Measurements from ENCODE around the gene OR1D5.
A peak's percentile ranks its signal among the peaks of the same experiment; 100 is the strongest.
"Not testable (repeated sequence)": the region's sequence is repeated elsewhere in the genome, so short reads cannot be mapped to it uniquely, and the experiment has no call there.

Gene OR1D5

DNA sequence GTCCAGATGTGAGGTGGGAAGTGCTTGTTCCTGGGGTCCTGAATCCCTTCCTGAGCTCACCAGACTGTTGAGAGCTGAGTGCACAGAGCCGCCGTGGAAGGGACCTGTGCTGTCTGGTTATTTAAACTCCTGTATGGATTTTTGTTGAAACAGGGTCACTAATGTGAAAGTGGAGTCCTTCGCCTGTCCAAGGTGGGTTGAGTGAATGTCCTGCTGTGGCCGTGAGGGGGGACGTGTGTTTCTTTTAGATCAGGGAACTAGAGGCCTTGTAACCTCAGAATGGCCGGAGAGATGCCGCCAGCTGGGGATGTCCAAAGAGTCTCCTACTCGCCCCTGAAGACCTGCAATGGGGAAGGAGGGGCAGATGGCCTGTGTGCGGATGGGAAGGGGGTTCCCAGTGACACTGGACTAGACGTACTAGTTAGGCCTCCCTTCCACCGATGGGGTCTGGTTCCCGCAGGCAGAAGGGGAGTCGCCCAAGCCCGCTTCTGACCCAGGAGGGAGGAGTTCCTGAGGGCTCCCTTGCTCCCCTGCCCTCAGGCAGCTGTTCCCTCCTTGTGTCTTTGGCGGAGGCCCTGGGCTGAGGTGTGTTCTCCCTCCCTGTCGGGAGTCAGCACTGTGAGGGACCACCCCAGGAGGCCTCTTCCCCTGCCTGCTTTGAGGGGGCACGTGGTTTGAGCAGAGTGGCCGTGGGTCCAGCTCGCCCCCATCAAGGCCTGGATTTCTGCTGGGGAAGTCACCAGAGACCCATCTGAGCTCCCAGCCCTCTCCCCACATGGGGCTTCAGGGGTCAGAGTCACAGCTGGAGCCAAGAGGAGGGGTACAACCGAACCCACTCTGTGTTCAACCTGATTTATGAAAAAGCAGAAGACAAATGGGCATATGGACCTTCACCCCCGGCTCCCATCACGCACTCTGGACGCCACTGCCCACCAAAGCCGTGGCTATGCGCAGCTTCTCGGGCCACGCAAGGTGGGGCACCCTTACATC is 30.9 kb downstream of the OR1D5 start:
- no peak for DNase-seq (ENCODE audit: low read depth in 2 of 2)

DNA sequence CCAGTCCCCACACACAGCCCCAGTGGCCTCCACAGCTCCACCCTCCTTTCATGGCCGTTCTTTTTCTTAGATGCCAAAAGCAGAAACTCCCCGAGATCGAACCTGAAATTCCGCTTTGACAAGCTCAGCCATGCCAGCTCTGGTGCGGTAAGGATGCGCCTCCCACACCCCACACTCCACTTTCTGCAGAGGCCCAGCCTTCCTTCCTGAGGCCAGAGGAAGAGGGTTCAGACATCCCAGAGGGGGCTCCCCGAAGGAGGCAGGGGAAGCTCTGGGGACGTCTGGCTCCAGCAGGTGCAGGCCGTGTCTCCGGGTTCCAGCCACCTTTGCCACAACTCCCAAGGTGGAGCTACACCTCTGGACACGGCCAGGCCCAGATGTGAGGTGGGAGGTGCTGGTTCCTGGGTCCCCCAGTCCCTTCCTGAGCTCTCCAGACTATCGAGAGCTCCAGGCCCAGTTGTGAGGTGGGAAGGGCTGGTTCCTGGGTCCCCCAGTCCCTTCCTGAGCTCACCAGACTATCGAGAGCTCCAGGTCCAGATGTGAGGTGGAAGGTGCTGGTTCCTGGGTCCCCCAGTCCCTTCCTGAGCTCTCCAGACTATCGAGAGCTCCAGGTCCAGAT is 32.4 kb downstream of the OR1D5 start:
- not testable (repeated sequence) for DNase-seq (ENCODE audit: low read depth in 2 of 2)

DNA sequence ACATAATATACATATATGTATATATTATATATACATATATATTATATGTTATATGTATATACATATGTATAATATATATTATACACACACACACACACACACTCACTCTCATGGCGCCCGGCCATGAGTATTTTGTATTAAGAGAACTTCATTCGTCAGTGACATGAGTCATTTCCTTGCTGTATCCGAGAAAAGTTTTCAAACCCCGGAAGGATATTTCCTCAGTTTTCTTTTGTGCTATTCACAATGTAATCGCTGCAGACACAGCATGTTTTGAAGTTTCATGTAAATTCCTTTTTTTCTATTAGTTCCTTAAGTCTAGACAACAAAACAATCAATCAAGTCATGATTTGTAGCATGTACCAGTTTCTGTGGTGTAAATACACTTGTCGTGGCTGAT is 33.3 kb downstream of the OR1D5 start:
- no peak for DNase-seq (ENCODE audit: low read depth in 2 of 2)

DNA sequence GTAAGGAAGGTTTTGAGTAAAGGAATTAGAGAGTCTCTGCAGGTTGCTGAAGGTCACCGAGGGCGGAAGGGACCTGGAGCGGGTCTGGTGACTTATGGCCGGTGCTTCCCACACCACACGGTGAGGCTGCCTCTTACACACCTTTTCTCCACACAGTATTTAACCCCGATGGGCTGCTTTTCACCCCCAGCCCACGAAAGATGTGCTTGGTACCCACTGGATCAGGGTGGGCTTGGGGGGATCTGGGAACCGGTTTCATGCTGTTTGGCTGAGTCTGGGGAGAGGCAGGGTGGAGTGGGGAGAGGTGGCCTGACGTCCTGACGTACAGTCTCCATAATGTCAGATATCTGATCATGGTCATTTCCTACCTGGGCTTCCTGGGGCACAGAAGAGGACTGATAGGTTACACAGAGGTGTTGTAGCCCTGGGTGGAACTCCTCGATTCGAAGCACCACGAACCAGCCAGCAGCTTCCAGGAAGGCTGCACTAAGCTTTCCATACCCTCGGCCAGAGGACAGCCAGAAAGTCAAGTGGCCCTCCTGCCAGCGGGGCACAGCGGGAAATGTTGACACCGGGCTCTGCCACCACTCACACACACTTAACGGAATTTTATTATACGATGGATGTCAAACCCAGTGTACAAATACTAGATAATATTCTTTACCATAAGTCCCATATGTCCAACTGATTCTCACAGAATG is 34.0 kb downstream of the OR1D5 start:
- no peak for DNase-seq (ENCODE audit: low read depth in 2 of 2)

DNA sequence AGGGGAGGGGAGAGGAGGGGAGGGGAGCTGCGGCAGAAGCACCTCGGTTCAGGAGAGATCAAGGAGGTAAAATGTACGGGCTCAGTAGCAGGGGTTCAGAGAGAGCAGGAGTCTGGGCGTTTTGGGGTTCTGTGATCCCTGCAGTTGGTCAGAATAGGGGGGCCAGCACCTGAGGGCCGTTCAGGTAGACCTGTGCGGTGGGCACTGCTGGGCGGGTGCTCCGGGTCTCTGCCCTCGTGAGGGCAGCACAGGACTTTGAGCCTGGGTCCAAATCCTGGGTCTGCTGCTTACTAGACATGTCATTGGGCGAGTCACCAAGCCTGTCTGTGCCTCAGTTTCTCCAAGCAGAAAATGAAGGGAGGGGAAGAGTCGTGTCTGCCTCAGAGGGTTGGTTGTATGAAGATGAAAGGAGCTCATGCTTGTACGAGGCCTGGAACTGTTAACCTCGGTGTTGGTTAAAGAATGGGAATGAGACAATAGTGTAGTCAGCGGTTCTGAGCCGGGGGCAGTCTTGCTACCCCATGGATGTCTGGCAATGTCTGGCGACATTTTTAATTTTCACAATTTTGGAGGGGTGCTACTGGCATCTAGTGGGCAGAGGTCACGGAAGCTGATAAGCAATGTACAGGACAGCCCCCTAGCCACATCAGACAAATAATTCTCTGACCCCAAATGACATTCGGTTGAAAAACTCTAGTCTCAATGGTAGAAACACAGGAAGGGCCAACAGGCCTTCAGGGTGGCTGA is 35.4 kb downstream of the OR1D5 start:
- no peak for DNase-seq (ENCODE audit: low read depth in 2 of 2)

DNA sequence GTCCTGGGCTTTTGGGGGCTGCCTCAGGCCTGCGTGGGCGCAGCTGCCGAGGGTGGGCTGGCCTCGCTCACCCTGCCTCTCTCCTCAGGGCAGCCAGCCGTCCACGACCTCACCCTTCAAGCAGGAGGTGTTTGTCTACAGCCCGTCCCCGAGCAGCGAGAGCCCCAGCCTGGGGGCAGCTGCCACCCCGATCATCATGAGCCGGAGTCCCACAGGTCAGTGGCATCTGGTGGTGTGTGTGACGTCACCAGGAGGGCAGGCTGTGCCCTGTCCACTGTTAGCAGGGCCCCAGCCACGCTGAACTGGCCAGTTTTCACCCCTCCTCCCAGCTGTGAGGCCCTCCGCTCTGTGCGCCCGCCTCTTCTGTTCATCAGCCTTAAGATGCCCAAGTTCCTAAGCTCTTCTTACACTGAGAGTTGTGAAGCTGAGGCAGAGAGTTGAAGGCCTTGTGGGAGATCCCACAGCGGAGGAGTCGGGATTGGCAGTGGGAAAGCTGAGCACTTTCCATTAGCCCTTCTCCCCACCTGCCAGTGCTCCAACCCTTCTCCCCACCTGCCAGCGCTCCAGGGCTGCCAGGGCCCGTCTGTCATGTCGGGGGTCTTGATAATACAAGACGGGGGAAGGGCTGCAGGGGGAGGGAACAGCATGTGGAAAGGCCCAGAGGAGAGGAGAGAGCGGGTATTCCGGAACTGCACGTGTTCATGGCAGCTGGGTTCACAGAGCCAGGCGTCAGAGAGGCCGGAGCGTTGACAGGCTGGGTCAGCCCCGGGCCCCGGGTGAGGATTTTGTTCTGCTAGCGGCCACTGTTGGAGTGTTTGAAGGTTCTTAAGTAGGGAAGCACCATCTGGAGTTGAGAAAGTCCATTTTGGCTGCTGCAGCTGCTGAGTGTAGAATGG is 36.3 kb downstream of the OR1D5 start:
- no peak for DNase-seq (ENCODE audit: low read depth in 2 of 2)

DNA sequence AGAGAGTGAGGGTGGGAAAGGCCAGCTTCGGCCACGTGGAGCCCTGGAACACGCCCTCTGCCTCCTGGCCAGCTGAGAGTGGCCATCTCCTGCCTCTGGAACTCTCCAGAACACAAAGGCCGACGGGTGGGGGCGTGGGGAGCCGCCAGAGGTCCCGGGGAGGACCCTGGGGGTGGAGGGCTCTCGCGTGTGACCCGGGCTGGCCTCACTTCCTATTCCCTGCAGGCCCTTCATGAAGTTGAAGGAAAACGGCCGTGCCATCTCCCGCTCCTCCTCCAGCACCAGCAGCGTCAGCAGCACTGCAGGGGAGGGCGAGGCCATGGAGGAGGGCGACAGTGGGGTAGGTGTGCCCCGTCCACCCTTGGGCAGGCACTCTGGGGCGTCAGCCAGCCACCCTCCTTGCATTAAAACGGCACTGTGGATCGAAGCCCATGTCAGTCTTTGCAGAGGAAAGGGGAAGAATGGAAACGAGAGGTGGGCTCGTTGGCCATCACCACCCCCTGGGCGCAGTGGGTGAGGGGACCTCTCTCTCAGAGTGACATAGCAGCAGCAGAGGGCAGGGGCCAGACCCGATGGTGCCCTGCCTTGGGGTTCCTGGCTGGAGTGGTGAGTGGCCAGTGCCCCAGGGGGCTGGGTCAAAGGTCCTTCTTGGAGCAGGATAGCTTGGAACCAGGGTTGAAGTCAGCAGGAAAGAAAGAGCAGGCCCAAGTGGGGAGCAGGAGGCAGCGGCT is 37.1 kb downstream of the OR1D5 start:
- DNase-seq (ENCODE audit: low read depth in 2 of 2) = no peak

DNA sequence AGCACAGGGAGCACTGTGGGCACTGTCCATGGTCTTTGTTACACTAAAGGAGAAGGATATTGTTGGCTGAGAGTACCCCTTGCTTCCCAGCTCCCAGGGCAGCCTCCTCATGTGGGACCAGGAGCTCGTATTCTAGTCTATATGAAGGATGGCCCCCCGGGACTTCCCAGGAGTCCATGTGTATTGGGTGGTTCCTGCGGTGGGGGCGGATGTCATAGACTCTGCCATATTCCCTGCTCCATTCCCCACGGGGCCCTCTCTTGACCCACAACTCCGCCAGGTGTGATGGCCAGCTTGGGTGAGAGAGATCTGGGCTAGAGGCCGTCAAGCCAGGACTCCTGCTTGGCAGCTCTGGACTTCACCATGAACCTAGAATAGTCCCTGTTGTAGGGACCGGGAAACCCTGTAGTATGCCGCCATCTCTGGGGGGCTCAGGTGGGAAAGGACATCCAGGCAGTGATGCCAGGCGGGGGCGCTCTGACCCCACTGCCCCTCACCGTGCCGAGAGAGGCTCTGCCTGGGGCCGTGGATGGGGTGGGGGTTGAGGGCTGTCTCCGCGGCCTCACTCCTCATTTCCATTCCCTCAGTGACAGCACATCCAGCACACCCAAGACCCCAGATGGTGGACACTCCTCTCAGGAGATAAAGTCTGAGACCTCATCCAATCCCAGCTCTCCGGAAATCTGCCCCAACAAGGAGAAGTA is 37.8 kb downstream of the OR1D5 start:
- DNase-seq (ENCODE audit: low read depth in 2 of 2) = no peak

DNA sequence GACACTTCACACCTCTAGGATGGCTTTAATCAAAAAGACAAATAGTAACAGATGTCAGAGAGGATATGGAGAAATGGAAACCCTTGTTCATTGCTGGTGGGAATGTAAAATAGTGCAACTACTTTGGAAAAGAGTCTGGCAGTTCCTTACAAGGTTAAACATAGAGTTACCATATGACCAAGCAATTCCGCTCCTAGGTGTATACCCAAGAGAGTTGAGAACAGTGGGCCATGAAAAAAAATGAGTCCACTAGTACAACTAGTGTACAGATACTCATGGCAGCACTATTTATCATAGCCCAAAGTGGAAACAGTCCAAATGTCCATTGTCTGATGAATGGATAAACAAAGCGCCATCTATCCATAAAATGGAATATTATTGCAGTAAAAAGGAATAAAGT is 39.1 kb downstream of the OR1D5 start:
- DNase-seq (ENCODE audit: low read depth in 2 of 2) = no peak

DNA sequence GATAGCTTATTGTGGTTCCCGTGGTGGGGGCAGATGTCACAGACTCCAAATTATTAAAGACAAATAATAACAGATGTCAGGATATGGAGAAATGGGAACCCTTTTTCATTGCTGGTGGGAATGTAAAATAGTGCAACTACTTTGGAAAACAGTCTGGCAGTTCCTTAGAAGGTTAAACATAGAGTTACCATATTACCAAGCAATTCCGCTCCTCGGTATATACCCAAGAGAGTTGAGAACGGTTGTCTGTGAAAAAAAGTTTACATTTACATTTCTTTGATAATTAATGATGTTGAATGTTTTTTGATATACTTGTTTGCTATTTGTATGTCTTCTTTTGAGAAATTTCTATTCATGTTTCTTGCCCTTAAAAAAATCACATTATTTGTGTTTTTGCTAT is 41.2 kb downstream of the OR1D5 start:
- DNase-seq (ENCODE audit: low read depth in 2 of 2) = no peak

DNA sequence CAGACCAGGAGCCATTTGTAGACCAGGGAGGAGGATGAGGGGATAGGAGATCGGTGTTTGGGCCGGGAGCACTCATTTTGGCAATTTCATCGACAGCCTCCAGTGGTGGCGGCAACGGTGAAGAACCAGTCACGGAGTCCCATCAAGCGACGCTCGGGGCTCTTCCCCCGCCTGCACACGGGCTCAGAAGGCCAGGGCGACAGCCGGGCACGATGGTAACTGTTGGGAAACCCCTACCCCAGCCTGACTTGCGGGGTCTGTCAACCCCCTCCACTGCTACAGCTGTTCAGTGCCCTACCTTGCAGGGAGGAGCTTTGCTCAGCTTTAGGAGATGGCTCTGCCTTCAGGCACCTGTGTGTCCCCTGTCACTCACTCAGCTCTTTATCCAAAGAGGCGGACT is 43.0 kb downstream of the OR1D5 start:
- no peak for DNase-seq (ENCODE audit: low read depth in 2 of 2)

DNA sequence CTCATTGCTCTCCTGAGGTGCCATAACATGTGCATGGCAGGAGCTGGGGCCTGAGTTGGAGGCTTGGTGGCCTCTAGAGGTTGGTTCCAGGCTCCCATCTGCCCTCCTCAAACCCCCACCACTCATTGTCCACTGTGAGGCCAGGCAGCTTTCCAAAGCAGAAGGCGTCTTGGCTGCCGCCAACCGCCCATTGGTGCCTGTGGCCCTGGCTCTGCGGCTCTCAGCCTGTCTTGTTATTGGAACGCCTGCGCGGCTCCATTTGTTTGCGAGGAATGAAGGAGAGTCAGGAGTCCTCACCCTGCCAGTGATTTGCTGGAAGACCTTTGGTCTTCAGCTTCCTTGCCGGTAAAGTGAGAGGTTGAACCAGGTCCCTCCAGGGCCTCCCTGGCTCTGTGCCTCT is 43.6 kb downstream of the OR1D5 start:
- DNase-seq (ENCODE audit: low read depth in 2 of 2) = no peak

DNA sequence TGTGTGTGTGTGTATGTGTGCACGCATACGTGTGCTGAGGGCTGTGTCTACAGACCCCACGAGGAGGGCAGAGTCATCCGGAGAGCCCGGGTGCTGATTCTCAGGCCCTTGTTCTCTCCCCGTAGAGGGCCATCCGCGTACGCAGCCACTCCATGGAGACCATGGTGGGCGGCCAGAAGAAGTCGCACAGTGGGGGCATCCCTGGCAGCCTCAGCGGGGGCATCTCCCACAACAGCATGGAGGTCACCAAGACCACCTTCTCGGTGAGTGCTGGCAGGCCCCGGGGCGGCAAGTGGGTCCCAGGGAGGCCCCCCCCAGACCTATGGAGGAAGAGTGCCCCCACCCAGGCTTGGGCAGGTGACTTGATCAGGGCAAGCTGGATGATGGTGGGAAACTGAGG is 45.5 kb downstream of the OR1D5 start:
- DNase-seq (ENCODE audit: low read depth in 2 of 2) = no peak

DNA sequence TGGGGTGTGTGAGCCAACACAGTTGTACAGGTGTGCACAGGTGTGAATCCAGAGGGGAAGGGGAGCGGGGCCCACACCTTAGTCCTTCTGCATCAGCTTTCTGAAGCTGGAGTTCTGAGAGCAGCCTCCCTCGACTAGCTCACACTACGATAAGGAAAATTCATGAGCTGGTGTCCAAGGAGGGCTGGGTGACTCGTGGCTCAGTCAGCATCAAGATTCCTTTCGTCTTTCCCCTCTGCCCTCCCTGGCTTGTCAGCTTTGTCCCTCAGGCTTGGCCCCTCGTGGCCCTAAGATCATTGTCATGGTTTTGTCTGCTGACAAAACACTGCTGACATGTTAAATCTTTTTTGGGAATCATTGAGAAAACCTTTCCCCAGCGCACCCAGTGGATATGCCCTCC is 47.5 kb downstream of the OR1D5 start:
- DNase-seq (ENCODE audit: low read depth in 2 of 2) = no peak

DNA sequence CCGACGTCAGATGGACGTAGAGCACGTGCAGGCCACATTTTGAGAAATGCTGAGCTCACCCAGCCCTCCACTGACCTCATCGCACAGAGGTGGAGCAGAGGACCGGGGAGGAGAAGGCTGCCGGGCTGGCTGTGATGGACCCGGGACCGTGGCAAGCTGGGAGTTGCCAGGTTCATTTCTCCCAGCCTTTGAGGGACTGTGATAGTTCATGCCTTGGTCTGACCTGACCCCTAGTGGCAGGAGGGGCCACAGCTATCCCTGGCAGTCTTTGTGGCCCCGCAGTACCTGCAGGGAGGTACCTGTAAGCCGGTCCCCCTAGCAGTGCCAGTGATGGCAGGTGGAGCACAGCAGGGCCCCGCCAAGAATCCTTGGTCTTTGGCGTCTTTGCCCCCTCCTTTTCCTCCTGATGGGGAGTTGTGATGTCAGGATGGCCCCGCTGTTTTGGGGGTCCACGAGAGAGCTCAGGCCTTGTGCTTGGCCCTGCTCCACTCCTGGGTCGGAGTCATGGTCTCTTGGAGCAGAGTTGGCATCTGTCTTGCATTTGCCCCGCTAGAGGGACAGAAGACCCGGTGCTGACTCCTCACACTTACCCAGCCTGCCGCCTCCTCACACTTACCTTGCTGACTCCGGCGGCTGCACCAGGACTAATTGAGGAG is 50.4 kb downstream of the OR1D5 start:
- peak in 1 of 2 donors; percentile 25 for DNase-seq (ENCODE audit: low read depth in 2 of 2)
